Measurements from ENCODE around the gene WDFY2. TPM values are rescaled to one million over a fixed set of nuclear protein-coding genes. Genes with fewer than 3 reads are reported as not detected.
"Not testable (repeated sequence)": the region's sequence is repeated elsewhere in the genome, so short reads cannot be mapped to it uniquely, and the experiment has no call there.

Gene WDFY2
- total RNA-seq, 1 donor from 2014 or later = 20.7 TPM

- no peaks in the 10 kb centered on the region for H3K27me3 Mint-ChIP-seq (ENCODE audit: low read depth)
- H3K4me3 Mint-ChIP-seq = no peak overlapping the region
- H3K27ac Mint-ChIP-seq (ENCODE audit: unreplicated experiment) = no peak overlapping the region
- peaks cover 4% of the 10 kb centered on the region for H3K9me3 Mint-ChIP-seq
- peak; percentile 6 for DNase-seq (ENCODE audit: low read depth, low spot score)
- no peaks in the 10 kb centered on the region for H3K36me3 Mint-ChIP-seq (ENCODE audit: low read depth)
- TF ChIP-seq CTCF (conservative IDR thresholded peaks at IDR 0.05) = no peak
- H3K4me1 Mint-ChIP-seq = peaks cover 12% of the 10 kb centered on the region
Observed at GRCh38 chr13:51542346-51543242, 41.7 kb upstream of the WDFY2 start.

- not testable (repeated sequence) for DNase-seq (ENCODE audit: low read depth, low spot score); H3K27ac Mint-ChIP-seq (ENCODE audit: unreplicated experiment); H3K4me3 Mint-ChIP-seq
Observed at GRCh38 chr13:51545446-51545845, 38.8 kb upstream of the WDFY2 start.

GRCh38 chr13:51547425-51548176 lies 36.7 kb upstream of the WDFY2 start:
- no peak for DNase-seq (ENCODE audit: low read depth, low spot score)
- peaks cover 4% of the 10 kb centered on the region for H3K9me3 Mint-ChIP-seq
- no peak overlapping the region for H3K27ac Mint-ChIP-seq (ENCODE audit: unreplicated experiment)
- no peaks in the 10 kb centered on the region for H3K27me3 Mint-ChIP-seq (ENCODE audit: low read depth)
- no peaks in the 10 kb centered on the region for H3K36me3 Mint-ChIP-seq (ENCODE audit: low read depth)
- no peak overlapping the region for H3K4me3 Mint-ChIP-seq
- no peak for TF ChIP-seq CTCF (conservative IDR thresholded peaks at IDR 0.05)
- H3K4me1 Mint-ChIP-seq = peaks cover 9% of the 10 kb centered on the region

More at GRCh38 chr13:51545446-51545845, 38.8 kb upstream of the WDFY2 start:
- not testable (repeated sequence) for H3K9me3 Mint-ChIP-seq; H3K27me3 Mint-ChIP-seq (ENCODE audit: low read depth); H3K36me3 Mint-ChIP-seq (ENCODE audit: low read depth)
- peaks cover 17% of the 10 kb centered on the region for H3K4me1 Mint-ChIP-seq

- Mint-ChIP-seq H3K4me3 (no peak overlapping the region), H3K27ac (ENCODE audit: unreplicated experiment) (no peak overlapping the region), H3K4me1 (peaks cover 6% of the 10 kb centered on the region), H3K36me3 (ENCODE audit: low read depth) (no peaks in the 10 kb centered on the region), H3K27me3 (ENCODE audit: low read depth) (no peaks in the 10 kb centered on the region), H3K9me3 (peaks cover 4% of the 10 kb centered on the region)
- DNase-seq (ENCODE audit: low read depth, low spot score) = no peak
- no peak for TF ChIP-seq CTCF (conservative IDR thresholded peaks at IDR 0.05)
Observed at GRCh38 chr13:51549050-51549449, 35.2 kb upstream of the WDFY2 start.

- DNase-seq (ENCODE audit: low read depth, low spot score) = no peak
- no peak overlapping the region for H3K4me3 Mint-ChIP-seq
- H3K9me3 Mint-ChIP-seq = peaks cover 4% of the 10 kb centered on the region
- no peaks in the 10 kb centered on the region for H3K27me3 Mint-ChIP-seq (ENCODE audit: low read depth)
- H3K27ac Mint-ChIP-seq (ENCODE audit: unreplicated experiment) = peak overlapping the region; percentile 85
- TF ChIP-seq CTCF (conservative IDR thresholded peaks at IDR 0.05) = no peak
- H3K4me1 Mint-ChIP-seq = peaks cover 6% of the 10 kb centered on the region
- no peaks in the 10 kb centered on the region for H3K36me3 Mint-ChIP-seq (ENCODE audit: low read depth)
Observed at GRCh38 chr13:51549593-51549992, 34.7 kb upstream of the WDFY2 start.
